K562 (cell line): Measurements from ENCODE around the gene FGFR4.

Source experiments
- BHLHE40 ChIP-seq: IDR thresholded peaks from 2 replicates; pipeline ENCODE4 v1.6.1; 2011; ENCODE audit warnings: low read length, improper control_type of control experiment
- CHD4 ChIP-seq: fragments of 200-600 bp; sonication (generic); IDR thresholded peaks from 3 replicates; pipeline ENCODE4 v1.6.1; 2012; ENCODE audit warnings: low read depth, mild to moderate bottlenecking, mixed read lengths, low read length, inconsistent platforms; ENCODE audit not compliant: insufficient read depth, insufficient replicate concordance, poor library complexity, severe bottlenecking
- NFIC ChIP-seq: fragments of 450-650 bp; IDR thresholded peaks from 2 replicates; pipeline ENCODE4 v1.6.1; 2017; ENCODE audit warnings: mild to moderate bottlenecking, inconsistent platforms
- NR1H2 ChIP-seq: sonication (generic); formaldehyde crosslinking; IDR thresholded peaks from 2 replicates; pipeline ENCODE4 v1.4.0; 2020; ENCODE audit warnings: mild to moderate bottlenecking, missing genetic modification reagents
- POLR2AphosphoS5 ChIP-seq: IDR thresholded peaks from 2 replicates; pipeline ENCODE4 v1.6.1; 2011; ENCODE audit warnings: mild to moderate bottlenecking, low read depth, low read length, moderate library complexity; ENCODE audit not compliant: control insufficient read depth, insufficient read depth
- SIX5 ChIP-seq, 2 experiments: IDR thresholded peaks; 2 replicates each; pipeline ENCODE4 v1.6.1; 2011; ENCODE audit warnings: low read length in 2 of 2, borderline replicate concordance in 1 of 2, low read depth in 1 of 2, mild to moderate bottlenecking in 1 of 2, moderate library complexity in 1 of 2; ENCODE audit not compliant: insufficient read depth in 1 of 2
- TSC22D4 ChIP-seq: fragments of 450-650 bp; IDR thresholded peaks from 2 replicates; pipeline ENCODE4 v1.6.1; 2016; ENCODE audit warnings: missing genetic modification characterization, missing biosample characterization, control low read depth
- ZNF143 ChIP-seq: sonication (generic); formaldehyde crosslinking; IDR thresholded peaks from 2 replicates; pipeline ENCODE4 v1.9.0; 2022; ENCODE audit warnings: mild to moderate bottlenecking, missing genetic modification reagents
- ZNF224 ChIP-seq: sonication (generic); formaldehyde crosslinking; IDR thresholded peaks from 2 replicates; pipeline ENCODE4 v1.8.0; 2022; ENCODE audit warnings: mild to moderate bottlenecking, missing genetic modification reagents
- ZNF24 ChIP-seq: fragments of 450-650 bp; IDR thresholded peaks from 2 replicates; pipeline ENCODE4 v1.6.1; 2016
- TF ChIP-seq, protein P1 (sequence below), 3 experiments: IDR thresholded peaks in 2 of 3; conservative IDR thresholded peaks in 1 of 3; 2 replicates each; pipeline ENCODE4 v1.5.1; 2011 to 2012; ENCODE audit warnings: low read length in 3 of 3, mild to moderate bottlenecking in 3 of 3, control low read depth in 2 of 3, improper control_type of control experiment in 1 of 3, inconsistent platforms in 1 of 3, low read depth in 1 of 3, mixed read lengths in 1 of 3, moderate library complexity in 1 of 3; ENCODE audit not compliant: insufficient read depth in 2 of 3
- TF ChIP-seq, protein P2 (sequence below): sonication (generic); formaldehyde crosslinking; IDR thresholded peaks from 2 replicates; pipeline ENCODE4 v1.8.1; 2022; ENCODE audit warnings: missing genetic modification reagents
- TF ChIP-seq, protein P3 (sequence below): fragments of 250-450 bp; sonication (Bioruptor Pico); IDR thresholded peaks from 2 replicates; pipeline ENCODE4 v1.5.0; 2020; ENCODE audit warnings: mild to moderate bottlenecking
- TF ChIP-seq, protein P4 (sequence below): fragments of 200-600 bp; sonication (generic); IDR thresholded peaks from one replicate; pipeline ENCODE4 v1.6.1; 2012; ENCODE audit warnings: mild to moderate bottlenecking, low read depth, low read length, inconsistent platforms

DNA sequence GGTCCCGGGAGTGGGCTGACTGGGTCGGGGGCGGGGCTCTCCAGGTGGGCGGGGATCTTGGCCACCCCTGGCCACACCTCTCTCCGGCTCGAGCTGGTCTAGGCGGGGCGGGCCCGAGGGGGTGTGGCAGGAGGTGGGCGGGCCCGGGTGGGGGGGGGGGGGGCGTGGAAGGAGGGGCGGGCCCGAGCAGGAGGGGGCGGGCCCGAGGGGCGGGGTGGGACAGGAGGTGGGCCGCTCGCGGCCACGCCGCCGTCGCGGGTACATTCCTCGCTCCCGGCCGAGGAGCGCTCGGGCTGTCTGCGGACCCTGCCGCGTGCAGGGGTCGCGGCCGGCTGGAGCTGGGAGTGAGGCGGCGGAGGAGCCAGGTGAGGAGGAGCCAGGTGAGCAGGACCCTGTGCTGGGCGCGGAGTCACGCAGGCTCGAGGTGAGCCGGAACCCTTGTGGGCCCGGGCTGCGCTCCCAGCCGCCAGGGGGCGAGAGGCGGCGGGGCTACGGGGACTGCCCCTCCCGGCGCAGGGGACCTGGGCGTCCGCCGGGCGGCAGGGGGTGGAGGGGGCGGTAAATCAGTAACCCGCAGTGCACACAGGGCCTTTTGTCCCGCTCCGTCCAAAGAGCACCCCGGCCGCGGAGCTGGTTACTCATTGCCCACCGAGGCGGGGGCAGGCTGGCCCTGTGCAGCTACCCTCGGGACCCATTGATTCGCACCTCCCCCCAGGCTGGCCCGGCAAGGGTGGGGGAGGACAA, at the start of gene FGFR4:
- TF ChIP-seq NR1H2 (CRISPR knock-in tag): no peak
- TF ChIP-seq, protein P1, sequence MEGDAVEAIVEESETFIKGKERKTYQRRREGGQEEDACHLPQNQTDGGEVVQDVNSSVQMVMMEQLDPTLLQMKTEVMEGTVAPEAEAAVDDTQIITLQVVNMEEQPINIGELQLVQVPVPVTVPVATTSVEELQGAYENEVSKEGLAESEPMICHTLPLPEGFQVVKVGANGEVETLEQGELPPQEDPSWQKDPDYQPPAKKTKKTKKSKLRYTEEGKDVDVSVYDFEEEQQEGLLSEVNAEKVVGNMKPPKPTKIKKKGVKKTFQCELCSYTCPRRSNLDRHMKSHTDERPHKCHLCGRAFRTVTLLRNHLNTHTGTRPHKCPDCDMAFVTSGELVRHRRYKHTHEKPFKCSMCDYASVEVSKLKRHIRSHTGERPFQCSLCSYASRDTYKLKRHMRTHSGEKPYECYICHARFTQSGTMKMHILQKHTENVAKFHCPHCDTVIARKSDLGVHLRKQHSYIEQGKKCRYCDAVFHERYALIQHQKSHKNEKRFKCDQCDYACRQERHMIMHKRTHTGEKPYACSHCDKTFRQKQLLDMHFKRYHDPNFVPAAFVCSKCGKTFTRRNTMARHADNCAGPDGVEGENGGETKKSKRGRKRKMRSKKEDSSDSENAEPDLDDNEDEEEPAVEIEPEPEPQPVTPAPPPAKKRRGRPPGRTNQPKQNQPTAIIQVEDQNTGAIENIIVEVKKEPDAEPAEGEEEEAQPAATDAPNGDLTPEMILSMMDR (IDR thresholded peaks at IDR 0.05 in 2 of 3, conservative IDR thresholded peaks at IDR 0.05 in 1 of 3; ENCODE audit: insufficient read depth in 2 of 3, low read depth in 1 of 3, low read length in 3 of 3): peak; percentile 69 to 84 (median 74)
- TF ChIP-seq ZNF224 (CRISPR knock-in tag): no peak
- no peak; the same call in 1 of the 2 replicates for TF ChIP-seq ZNF24
- no peak for TF ChIP-seq POLR2AphosphoS5
- 0 out of 2 replicates have a peak, but pooled peaks have one; percentile 39 for TF ChIP-seq BHLHE40
- TF ChIP-seq CHD4: no peak
- TF ChIP-seq TSC22D4 (tag): no peak
- TF ChIP-seq, protein P2, sequence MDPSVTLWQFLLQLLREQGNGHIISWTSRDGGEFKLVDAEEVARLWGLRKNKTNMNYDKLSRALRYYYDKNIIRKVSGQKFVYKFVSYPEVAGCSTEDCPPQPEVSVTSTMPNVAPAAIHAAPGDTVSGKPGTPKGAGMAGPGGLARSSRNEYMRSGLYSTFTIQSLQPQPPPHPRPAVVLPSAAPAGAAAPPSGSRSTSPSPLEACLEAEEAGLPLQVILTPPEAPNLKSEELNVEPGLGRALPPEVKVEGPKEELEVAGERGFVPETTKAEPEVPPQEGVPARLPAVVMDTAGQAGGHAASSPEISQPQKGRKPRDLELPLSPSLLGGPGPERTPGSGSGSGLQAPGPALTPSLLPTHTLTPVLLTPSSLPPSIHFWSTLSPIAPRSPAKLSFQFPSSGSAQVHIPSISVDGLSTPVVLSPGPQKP: no peak
- TF ChIP-seq ZNF143 (CRISPR knock-in tag): no peak
- TF ChIP-seq, protein P3, sequence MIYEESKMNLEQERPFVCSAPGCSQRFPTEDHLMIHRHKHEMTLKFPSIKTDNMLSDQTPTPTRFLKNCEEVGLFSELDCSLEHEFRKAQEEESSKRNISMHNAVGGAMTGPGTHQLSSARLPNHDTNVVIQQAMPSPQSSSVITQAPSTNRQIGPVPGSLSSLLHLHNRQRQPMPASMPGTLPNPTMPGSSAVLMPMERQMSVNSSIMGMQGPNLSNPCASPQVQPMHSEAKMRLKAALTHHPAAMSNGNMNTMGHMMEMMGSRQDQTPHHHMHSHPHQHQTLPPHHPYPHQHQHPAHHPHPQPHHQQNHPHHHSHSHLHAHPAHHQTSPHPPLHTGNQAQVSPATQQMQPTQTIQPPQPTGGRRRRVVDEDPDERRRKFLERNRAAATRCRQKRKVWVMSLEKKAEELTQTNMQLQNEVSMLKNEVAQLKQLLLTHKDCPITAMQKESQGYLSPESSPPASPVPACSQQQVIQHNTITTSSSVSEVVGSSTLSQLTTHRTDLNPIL: no peak
- TF ChIP-seq, protein P4, sequence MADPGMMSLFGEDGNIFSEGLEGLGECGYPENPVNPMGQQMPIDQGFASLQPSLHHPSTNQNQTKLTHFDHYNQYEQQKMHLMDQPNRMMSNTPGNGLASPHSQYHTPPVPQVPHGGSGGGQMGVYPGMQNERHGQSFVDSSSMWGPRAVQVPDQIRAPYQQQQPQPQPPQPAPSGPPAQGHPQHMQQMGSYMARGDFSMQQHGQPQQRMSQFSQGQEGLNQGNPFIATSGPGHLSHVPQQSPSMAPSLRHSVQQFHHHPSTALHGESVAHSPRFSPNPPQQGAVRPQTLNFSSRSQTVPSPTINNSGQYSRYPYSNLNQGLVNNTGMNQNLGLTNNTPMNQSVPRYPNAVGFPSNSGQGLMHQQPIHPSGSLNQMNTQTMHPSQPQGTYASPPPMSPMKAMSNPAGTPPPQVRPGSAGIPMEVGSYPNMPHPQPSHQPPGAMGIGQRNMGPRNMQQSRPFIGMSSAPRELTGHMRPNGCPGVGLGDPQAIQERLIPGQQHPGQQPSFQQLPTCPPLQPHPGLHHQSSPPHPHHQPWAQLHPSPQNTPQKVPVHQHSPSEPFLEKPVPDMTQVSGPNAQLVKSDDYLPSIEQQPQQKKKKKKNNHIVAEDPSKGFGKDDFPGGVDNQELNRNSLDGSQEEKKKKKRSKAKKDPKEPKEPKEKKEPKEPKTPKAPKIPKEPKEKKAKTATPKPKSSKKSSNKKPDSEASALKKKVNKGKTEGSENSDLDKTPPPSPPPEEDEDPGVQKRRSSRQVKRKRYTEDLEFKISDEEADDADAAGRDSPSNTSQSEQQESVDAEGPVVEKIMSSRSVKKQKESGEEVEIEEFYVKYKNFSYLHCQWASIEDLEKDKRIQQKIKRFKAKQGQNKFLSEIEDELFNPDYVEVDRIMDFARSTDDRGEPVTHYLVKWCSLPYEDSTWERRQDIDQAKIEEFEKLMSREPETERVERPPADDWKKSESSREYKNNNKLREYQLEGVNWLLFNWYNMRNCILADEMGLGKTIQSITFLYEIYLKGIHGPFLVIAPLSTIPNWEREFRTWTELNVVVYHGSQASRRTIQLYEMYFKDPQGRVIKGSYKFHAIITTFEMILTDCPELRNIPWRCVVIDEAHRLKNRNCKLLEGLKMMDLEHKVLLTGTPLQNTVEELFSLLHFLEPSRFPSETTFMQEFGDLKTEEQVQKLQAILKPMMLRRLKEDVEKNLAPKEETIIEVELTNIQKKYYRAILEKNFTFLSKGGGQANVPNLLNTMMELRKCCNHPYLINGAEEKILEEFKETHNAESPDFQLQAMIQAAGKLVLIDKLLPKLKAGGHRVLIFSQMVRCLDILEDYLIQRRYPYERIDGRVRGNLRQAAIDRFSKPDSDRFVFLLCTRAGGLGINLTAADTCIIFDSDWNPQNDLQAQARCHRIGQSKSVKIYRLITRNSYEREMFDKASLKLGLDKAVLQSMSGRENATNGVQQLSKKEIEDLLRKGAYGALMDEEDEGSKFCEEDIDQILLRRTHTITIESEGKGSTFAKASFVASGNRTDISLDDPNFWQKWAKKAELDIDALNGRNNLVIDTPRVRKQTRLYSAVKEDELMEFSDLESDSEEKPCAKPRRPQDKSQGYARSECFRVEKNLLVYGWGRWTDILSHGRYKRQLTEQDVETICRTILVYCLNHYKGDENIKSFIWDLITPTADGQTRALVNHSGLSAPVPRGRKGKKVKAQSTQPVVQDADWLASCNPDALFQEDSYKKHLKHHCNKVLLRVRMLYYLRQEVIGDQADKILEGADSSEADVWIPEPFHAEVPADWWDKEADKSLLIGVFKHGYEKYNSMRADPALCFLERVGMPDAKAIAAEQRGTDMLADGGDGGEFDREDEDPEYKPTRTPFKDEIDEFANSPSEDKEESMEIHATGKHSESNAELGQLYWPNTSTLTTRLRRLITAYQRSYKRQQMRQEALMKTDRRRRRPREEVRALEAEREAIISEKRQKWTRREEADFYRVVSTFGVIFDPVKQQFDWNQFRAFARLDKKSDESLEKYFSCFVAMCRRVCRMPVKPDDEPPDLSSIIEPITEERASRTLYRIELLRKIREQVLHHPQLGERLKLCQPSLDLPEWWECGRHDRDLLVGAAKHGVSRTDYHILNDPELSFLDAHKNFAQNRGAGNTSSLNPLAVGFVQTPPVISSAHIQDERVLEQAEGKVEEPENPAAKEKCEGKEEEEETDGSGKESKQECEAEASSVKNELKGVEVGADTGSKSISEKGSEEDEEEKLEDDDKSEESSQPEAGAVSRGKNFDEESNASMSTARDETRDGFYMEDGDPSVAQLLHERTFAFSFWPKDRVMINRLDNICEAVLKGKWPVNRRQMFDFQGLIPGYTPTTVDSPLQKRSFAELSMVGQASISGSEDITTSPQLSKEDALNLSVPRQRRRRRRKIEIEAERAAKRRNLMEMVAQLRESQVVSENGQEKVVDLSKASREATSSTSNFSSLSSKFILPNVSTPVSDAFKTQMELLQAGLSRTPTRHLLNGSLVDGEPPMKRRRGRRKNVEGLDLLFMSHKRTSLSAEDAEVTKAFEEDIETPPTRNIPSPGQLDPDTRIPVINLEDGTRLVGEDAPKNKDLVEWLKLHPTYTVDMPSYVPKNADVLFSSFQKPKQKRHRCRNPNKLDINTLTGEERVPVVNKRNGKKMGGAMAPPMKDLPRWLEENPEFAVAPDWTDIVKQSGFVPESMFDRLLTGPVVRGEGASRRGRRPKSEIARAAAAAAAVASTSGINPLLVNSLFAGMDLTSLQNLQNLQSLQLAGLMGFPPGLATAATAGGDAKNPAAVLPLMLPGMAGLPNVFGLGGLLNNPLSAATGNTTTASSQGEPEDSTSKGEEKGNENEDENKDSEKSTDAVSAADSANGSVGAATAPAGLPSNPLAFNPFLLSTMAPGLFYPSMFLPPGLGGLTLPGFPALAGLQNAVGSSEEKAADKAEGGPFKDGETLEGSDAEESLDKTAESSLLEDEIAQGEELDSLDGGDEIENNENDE: no peak
- peak; percentile 95 for TF ChIP-seq NFIC
- no peak for TF ChIP-seq SIX5 (IDR thresholded peaks at IDR 0.05; ENCODE audit: borderline replicate concordance in 1 of 2, insufficient read depth in 1 of 2, low read depth in 1 of 2, low read length in 2 of 2)
